Fibroblast of lung (primary cell): ENCODE data around the gene OR52R1.

Experiments
- CTCF ChIP-seq, 2 donors: IDR thresholded peaks in 1 of 2; conservative IDR thresholded peaks in 1 of 2; 1 replicate in 1 of 2; 2 replicates in 1 of 2; pipeline ENCODE4 v1.5.1; 2011 to 2012; ENCODE audit warnings: low read length in 2 of 2, control low read depth in 1 of 2, inconsistent platforms in 1 of 2, low read depth in 1 of 2, mild to moderate bottlenecking in 1 of 2
- EZH2 ChIP-seq: IDR thresholded peaks from 2 replicates; pipeline ENCODE4 v1.5.1; 2012; ENCODE audit warnings: low read length, control low read depth, mild to moderate bottlenecking; ENCODE audit errors: missing control alignments

GRCh38 chr11:4804280-4804679 lies at the start of gene OR52R1:
- TF ChIP-seq CTCF (conservative IDR thresholded peaks at IDR 0.05 in 1 of 2, IDR thresholded peaks at IDR 0.05 in 1 of 2; ENCODE audit: low read depth in 1 of 2, low read length in 2 of 2) (no peak), EZH2 (no peak)
